ENCODE results near the gene STAT3.
"Not testable (repeated sequence)": the region's sequence is repeated elsewhere in the genome, so short reads cannot be mapped to it uniquely, and the experiment has no call there.

The STAT3 gene

GRCh38 chr17:42312285-42313130 is 75.7 kb downstream of the STAT3 start:
- peak; percentile 77 for ATAC-seq
- Mint-ChIP-seq H3K9me3 (no peaks in the 10 kb centered on the region), H3K4me1 (peaks cover 82% of the 10 kb centered on the region)

DNA sequence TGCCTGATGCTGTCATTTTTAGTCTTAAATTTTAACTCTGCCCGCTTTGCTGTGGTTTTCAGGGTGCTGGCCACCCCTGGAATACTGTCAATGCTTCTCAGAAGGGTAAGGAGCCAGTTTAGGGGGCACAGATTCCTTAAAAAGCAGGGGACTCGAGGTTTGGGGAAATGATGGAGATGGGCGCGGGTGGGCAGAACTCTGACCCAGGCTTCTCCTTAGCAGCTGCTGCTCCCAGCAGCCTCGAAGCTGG is 76.3 kb downstream of the STAT3 start:
- DNase-seq (no peak), ATAC-seq (no peak)
- Mint-ChIP-seq H3K36me3 (ENCODE audit: low read depth) (peaks cover 65% of the 10 kb centered on the region), H3K4me3 (peak overlapping the region; percentile 67), H3K27ac (peak overlapping the region; percentile 88), H3K4me1 (peaks cover 77% of the 10 kb centered on the region), H3K9me3 (no peaks in the 10 kb centered on the region), H3K27me3 (no peaks in the 10 kb centered on the region)

More at GRCh38 chr17:42312285-42313130, 75.7 kb downstream of the STAT3 start:
- Mint-ChIP-seq H3K36me3 (ENCODE audit: low read depth) (peaks cover 67% of the 10 kb centered on the region), H3K27ac (peak overlapping the region; percentile 88), H3K27me3 (no peaks in the 10 kb centered on the region), H3K4me3 (peak overlapping the region; percentile 67)
- peak; percentile 86 for DNase-seq

DNA sequence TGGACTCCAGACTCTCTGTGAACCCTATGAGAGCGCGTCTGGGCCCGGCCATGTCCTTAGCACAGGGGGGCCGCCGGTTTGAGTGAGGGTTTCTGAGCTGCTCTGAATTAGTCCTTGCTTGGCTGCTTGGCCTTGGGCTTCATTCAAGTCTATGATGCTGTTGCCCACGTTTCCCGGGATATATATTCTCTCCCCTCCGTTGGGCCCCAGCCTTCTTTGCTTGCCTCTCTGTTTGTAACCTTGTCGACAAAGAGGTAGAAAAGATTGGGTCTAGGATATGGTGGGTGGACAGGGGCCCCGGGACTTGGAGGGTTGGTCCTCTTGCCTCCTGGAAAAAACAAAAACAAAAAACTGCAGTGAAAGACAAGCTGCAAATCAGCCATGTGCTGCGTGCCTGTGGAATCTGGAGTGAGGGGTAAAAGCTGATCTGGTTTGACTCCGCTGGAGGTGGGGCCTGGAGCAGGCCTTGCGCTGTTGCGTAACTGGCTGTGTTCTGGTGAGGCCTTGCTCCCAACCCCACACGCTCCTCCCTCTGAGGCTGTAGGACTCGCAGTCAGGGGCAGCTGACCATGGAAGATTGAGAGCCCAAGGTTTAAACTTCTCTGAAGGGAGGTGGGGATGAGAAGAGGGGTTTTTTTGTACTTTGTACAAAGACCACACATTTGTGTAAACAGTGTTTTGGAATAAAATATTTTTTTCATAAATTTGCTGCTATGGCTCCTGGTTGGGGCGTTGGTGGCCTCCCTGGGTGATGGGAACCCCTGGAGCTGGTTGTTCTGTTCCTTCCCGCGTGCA is 76.8 kb downstream of the STAT3 start:
- Mint-ChIP-seq H3K36me3 (ENCODE audit: low read depth) (peaks cover 64% of the 10 kb centered on the region), H3K4me1 (peaks cover 73% of the 10 kb centered on the region), H3K27ac (peak overlapping the region; percentile 88), H3K9me3 (no peaks in the 10 kb centered on the region), H3K4me3 (peak overlapping the region; percentile 67), H3K27me3 (no peaks in the 10 kb centered on the region)
- ATAC-seq (no peak), DNase-seq (no peak)

- H3K36me3 Mint-ChIP-seq (ENCODE audit: low read depth), result peaks cover 68% of the 10 kb centered on the region
- no peaks in the 10 kb centered on the region for H3K9me3 Mint-ChIP-seq
- ATAC-seq (peak; percentile 18), DNase-seq (no peak)
- H3K4me1 Mint-ChIP-seq, result peaks cover 74% of the 10 kb centered on the region
- H3K27me3 Mint-ChIP-seq, result no peaks in the 10 kb centered on the region
- peak overlapping the region; percentile 88 for H3K27ac Mint-ChIP-seq
- peak overlapping the region; percentile 67 for H3K4me3 Mint-ChIP-seq
Observed at GRCh38 chr17:42310787-42311215, 77.4 kb downstream of the STAT3 start.

DNA sequence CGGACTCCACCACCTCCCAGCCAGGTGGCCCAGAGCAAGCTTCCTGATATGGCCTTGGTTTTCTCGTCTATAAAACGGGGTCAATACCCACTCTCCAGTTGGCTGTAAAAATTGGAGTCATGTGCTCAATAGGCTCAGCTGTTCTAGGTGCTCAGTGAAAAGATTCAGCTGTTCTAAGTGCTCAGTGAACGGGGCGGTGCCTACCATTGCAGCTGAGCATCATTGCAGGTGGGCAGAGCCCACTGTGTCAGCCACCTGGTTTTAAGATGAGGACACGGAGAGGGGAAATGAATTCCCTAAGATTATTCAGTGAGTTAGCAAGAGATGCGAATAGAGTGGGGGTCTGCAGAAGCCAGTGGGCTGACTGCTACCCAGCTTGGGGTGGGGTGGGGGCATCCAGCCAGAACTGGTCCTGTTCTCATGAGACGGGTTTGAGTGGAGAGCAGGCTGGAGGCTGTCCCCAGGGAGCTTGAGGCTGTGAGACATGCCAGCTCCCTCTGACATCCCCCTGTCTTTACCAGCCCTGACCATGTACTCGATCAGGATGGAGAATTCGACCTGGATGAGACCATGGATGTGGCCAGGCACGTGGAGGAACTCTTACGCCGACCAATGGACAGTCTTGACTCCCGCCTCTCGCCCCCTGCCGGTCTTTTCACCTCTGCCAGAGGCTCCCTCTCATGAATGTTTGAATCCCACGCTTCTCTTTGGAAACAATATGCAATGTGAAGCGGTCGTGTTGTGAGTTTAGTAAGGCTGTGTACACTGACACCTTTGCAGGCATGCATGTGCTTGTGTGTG is 78.1 kb downstream of the STAT3 start:
- no peak for DNase-seq
- Mint-ChIP-seq H3K4me1 (peaks cover 67% of the 10 kb centered on the region), H3K27me3 (no peaks in the 10 kb centered on the region), H3K4me3 (peak overlapping the region; percentile 67), H3K27ac (peak overlapping the region; percentile 88), H3K9me3 (no peaks in the 10 kb centered on the region), H3K36me3 (ENCODE audit: low read depth) (peaks cover 63% of the 10 kb centered on the region)
- no peak for ATAC-seq

DNA sequence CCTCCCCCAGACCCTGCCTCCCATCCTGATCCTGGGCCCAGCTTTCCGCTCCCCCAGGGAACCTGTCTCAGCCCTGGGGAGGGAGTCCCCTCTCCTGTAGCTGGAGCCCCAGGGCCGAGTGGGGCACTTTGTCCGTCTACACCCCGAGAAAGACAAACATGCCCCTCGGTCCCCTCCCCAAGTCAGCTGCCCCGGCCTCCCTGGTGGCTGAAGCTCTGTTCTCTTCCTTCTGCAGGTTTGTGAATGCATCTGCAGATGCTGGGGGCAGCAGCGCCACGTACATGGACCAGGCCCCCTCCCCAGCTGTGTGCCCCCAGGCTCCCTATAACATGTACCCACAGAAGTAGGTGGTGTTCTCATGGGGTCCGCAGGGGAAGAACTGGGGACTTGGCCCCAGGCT is 79.1 kb downstream of the STAT3 start:
- DNase-seq, result no peak
- H3K4me3 Mint-ChIP-seq, result no peak overlapping the region
- no peaks in the 10 kb centered on the region for H3K9me3 Mint-ChIP-seq
- H3K27me3 Mint-ChIP-seq, result no peaks in the 10 kb centered on the region
- H3K36me3 Mint-ChIP-seq (ENCODE audit: low read depth), result peaks cover 69% of the 10 kb centered on the region
- H3K4me1 Mint-ChIP-seq, result peaks cover 59% of the 10 kb centered on the region
- no peak for ATAC-seq
- peak overlapping the region; percentile 41 for H3K27ac Mint-ChIP-seq

DNA sequence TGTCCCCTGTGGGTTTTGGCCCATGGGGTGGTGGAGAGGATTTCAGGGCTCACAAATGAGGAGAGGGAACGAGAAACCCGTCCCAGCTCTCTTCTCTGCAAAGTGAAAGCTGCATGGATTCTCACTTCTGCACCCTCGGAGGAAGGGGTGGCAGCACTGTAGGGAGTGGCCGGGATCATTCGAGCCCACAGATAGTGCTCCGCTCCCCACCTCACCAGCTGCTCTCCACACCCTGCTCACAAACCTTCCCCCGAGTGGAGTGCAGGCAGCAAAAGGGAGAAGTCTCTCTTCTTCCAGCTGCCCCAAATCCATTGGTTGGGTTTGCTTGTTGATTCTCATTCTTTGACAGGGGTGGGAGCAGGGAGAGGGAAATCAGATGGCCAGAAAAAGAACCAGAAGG is 79.8 kb downstream of the STAT3 start:
- peaks cover 54% of the 10 kb centered on the region for H3K4me1 Mint-ChIP-seq
- no peaks in the 10 kb centered on the region for H3K9me3 Mint-ChIP-seq
- H3K27ac Mint-ChIP-seq, result no peak overlapping the region
- peak overlapping the region; percentile 11 for H3K4me3 Mint-ChIP-seq
- no peak for ATAC-seq
- no peaks in the 10 kb centered on the region for H3K27me3 Mint-ChIP-seq
- no peak for DNase-seq
- peaks cover 68% of the 10 kb centered on the region for H3K36me3 Mint-ChIP-seq (ENCODE audit: low read depth)

- ATAC-seq (no peak), DNase-seq (no peak)
- H3K4me3 Mint-ChIP-seq, result no peak overlapping the region
- peaks cover 51% of the 10 kb centered on the region for H3K4me1 Mint-ChIP-seq
- H3K9me3 Mint-ChIP-seq, result no peaks in the 10 kb centered on the region
- no peak overlapping the region for H3K27ac Mint-ChIP-seq
- no peaks in the 10 kb centered on the region for H3K27me3 Mint-ChIP-seq
- H3K36me3 Mint-ChIP-seq (ENCODE audit: low read depth), result peaks cover 73% of the 10 kb centered on the region
Observed at GRCh38 chr17:42307362-42307927, 80.8 kb downstream of the STAT3 start.

GRCh38 chr17:42306385-42306667 is 81.9 kb downstream of the STAT3 start:
- Mint-ChIP-seq H3K36me3 (ENCODE audit: low read depth) (peaks cover 79% of the 10 kb centered on the region), H3K27ac (no peak overlapping the region), H3K4me1 (peaks cover 43% of the 10 kb centered on the region), H3K27me3 (no peaks in the 10 kb centered on the region), H3K4me3 (no peak overlapping the region), H3K9me3 (no peaks in the 10 kb centered on the region)
- ATAC-seq (no peak), DNase-seq (no peak)

GRCh38 chr17:42305543-42306384 is 82.5 kb downstream of the STAT3 start:
- no peak overlapping the region for H3K27ac Mint-ChIP-seq

GRCh38 chr17:42305031-42305330 is 83.3 kb downstream of the STAT3 start:
- not testable (repeated sequence) for DNase-seq, H3K27ac Mint-ChIP-seq, H3K9me3 Mint-ChIP-seq, H3K27me3 Mint-ChIP-seq, H3K4me3 Mint-ChIP-seq, ATAC-seq
- Mint-ChIP-seq H3K4me1 (peaks cover 30% of the 10 kb centered on the region), H3K36me3 (ENCODE audit: low read depth) (peaks cover 71% of the 10 kb centered on the region)

More at GRCh38 chr17:42305543-42306384, 82.5 kb downstream of the STAT3 start:
- H3K36me3 Mint-ChIP-seq (ENCODE audit: low read depth), result peaks cover 78% of the 10 kb centered on the region
- DNase-seq (no peak), ATAC-seq (no peak)
- H3K27me3 Mint-ChIP-seq, result no peaks in the 10 kb centered on the region
- H3K4me3 Mint-ChIP-seq, result no peak overlapping the region
- no peaks in the 10 kb centered on the region for H3K9me3 Mint-ChIP-seq
- peaks cover 37% of the 10 kb centered on the region for H3K4me1 Mint-ChIP-seq

GRCh38 chr17:42304187-42305030 is 83.8 kb downstream of the STAT3 start:
- DNase-seq, result no peak
- no peak for ATAC-seq
- peaks cover 65% of the 10 kb centered on the region for H3K36me3 Mint-ChIP-seq (ENCODE audit: low read depth)
- peaks cover 24% of the 10 kb centered on the region for H3K4me1 Mint-ChIP-seq
- no peaks in the 10 kb centered on the region for H3K27me3 Mint-ChIP-seq
- H3K4me3 Mint-ChIP-seq, result no peak overlapping the region
- H3K9me3 Mint-ChIP-seq, result no peaks in the 10 kb centered on the region
- H3K27ac Mint-ChIP-seq, result no peak overlapping the region

DNA sequence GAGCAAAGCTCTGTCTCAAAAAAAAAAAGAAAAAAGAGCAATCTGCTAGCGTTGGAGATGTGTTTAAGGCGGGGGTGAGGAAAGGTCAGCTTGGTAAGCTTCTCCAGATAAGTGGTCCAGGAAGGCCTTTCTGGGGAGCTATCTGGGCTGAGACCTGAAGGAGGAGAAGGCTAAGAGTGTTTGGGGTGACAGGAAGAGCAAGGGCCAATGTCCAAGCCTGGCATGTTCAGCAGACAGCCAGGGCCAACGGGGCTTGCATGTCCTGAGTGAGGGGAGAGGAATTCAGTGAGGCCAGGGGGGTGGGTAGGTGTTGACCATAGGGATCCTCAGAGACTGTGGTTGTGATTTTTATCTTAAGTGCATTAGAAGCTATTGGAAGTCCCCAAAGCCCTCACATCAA is 84.5 kb downstream of the STAT3 start:
- no peaks in the 10 kb centered on the region for H3K27me3 Mint-ChIP-seq
- H3K36me3 Mint-ChIP-seq (ENCODE audit: low read depth), result peaks cover 63% of the 10 kb centered on the region
- no peak overlapping the region for H3K4me3 Mint-ChIP-seq
- H3K9me3 Mint-ChIP-seq, result no peaks in the 10 kb centered on the region
- H3K27ac Mint-ChIP-seq, result no peak overlapping the region
- H3K4me1 Mint-ChIP-seq, result peaks cover 18% of the 10 kb centered on the region
- ATAC-seq (no peak), DNase-seq (no peak)

All from activated naive CD8-positive, alpha-beta T cell treated with anti-CD3 and anti-CD28 coated beads, Interleukin-2, amount 50 U/mL, for 24 hours (primary cell).